ENCODE results near the gene COL5A3. TPM values are rescaled to one million over a fixed set of nuclear protein-coding genes. Genes with fewer than 3 reads are reported as not detected.

The COL5A3 gene
- total and polyA plus RNA-seq, 3 donors from 2014 or later: 5.5 to 7.6 (median 7.0) TPM

DNA sequence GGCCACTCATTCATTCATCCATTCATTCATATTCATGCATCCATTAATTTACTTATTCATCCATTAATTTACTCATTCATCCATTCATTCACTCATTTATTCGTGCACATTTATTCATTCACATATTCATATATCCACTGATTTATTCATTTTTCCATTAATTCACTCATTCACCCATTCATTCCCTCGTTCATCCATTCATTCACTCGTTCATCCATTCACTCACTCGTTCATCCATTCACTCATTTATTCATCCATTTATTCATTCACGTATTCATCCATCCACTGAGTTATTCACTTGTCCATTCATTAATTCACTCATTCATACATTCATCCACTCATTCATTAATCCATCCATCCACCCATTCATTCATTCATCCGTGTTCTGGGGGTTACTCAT lies 38.2 kb downstream of the COL5A3 start:
- Histone ChIP-seq H3K9me3 (no peaks in the 10 kb centered on the region), H3K27me3 (no peaks in the 10 kb centered on the region), H3K36me3 (ENCODE audit: low read depth, missing control alignments) (no peaks in the 10 kb centered on the region), H3K27ac (no peak overlapping the region), H3K4me1 (no peaks in the 10 kb centered on the region), H3K4me3 (no peak overlapping the region)
- 77 to 83% methylated on average over 6 of the region's 6 CpGs for WGBS, 2 donors
- intact Hi-C loops (cut with DNase I; ENCODE audit: low total_unique reads): no loop called here
- no peak for TF ChIP-seq POLR2A (IDR thresholded peaks at IDR 0.05)
- TF ChIP-seq, protein P1, sequence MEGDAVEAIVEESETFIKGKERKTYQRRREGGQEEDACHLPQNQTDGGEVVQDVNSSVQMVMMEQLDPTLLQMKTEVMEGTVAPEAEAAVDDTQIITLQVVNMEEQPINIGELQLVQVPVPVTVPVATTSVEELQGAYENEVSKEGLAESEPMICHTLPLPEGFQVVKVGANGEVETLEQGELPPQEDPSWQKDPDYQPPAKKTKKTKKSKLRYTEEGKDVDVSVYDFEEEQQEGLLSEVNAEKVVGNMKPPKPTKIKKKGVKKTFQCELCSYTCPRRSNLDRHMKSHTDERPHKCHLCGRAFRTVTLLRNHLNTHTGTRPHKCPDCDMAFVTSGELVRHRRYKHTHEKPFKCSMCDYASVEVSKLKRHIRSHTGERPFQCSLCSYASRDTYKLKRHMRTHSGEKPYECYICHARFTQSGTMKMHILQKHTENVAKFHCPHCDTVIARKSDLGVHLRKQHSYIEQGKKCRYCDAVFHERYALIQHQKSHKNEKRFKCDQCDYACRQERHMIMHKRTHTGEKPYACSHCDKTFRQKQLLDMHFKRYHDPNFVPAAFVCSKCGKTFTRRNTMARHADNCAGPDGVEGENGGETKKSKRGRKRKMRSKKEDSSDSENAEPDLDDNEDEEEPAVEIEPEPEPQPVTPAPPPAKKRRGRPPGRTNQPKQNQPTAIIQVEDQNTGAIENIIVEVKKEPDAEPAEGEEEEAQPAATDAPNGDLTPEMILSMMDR (IDR thresholded peaks at IDR 0.05): no peak
- no peak for DNase-seq

DNA sequence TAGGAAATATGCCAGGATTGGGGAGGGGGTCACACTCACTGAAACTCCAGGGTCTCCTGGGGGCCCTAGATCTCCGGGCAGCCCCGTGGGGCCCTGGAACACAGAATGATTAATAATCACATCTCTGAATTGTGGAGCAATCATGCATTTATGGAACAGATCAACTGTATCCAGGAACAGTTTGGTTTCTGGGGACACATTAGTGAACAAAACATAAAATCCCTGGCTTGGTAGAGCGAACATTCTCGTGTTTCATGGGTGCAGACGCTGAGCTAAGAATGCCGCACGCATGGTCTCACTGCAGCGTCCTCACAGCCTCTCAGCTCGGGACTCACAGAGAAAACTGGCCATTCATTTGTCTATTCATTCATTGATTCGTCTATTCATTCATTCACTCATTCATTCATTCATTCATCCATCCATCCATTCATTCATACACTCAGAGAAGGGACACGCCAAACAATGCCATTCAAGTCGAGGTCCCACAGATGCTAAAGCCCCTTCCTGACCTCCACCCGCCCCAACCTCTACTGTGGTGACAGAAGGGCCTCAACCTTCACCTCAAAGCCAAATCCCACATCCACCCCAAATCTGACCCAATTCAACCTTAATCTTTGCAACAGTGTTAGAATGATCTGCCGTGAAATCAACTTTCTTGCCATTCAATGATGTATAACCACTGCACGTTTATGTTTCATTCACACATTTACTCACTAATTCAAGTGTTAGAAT lies 39.0 kb downstream of the COL5A3 start:
- Histone ChIP-seq H3K4me1 (no peaks in the 10 kb centered on the region), H3K27ac (no peak overlapping the region), H3K4me3 (no peak overlapping the region), H3K27me3 (no peaks in the 10 kb centered on the region), H3K9me3 (no peaks in the 10 kb centered on the region), H3K36me3 (ENCODE audit: low read depth, missing control alignments) (no peaks in the 10 kb centered on the region)
- DNase-seq: no peak
- intact Hi-C loops (cut with DNase I; ENCODE audit: low total_unique reads): no loop called here
- TF ChIP-seq, protein P1 (IDR thresholded peaks at IDR 0.05): no peak
- no peak for TF ChIP-seq POLR2A (IDR thresholded peaks at IDR 0.05)
- 55 to 65% methylated on average over 15 of the region's 15 CpGs for WGBS, 2 donors

DNA sequence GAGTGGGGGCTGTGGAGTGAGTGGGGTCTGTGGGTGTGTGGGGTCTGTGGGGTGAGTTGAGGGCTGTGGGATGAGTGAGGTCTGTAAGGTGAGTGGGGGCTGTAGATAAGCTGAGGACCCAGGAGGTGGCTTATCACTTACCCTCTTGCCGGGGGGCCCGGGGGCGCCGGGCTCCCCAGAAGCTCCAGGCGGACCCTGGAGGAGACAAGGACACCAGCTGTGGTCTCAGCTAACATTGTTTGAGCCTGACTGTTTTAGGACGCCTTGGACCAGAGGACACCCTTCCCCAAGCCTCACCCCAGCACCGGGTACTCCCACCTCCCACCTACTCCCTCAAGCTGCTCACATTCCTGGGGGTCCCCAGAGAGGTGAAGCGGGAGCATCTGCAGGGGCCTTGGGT lies 39.8 kb downstream of the COL5A3 start:
- H3K4me1 ChIP-seq: no peaks in the 10 kb centered on the region
- H3K36me3 ChIP-seq (ENCODE audit: low read depth, missing control alignments): no peaks in the 10 kb centered on the region
- H3K27ac ChIP-seq: no peak overlapping the region
- TF ChIP-seq POLR2A (IDR thresholded peaks at IDR 0.05): no peak
- TF ChIP-seq, protein P1 (IDR thresholded peaks at IDR 0.05): no peak
- H3K4me3 ChIP-seq: no peak overlapping the region
- H3K9me3 ChIP-seq: no peaks in the 10 kb centered on the region
- intact Hi-C loops (cut with DNase I; ENCODE audit: low total_unique reads): no loop called here
- DNase-seq: no peak
- 77 to 79% methylated on average over 8 of the region's 8 CpGs for WGBS, 2 donors
- H3K27me3 ChIP-seq: no peaks in the 10 kb centered on the region

DNA sequence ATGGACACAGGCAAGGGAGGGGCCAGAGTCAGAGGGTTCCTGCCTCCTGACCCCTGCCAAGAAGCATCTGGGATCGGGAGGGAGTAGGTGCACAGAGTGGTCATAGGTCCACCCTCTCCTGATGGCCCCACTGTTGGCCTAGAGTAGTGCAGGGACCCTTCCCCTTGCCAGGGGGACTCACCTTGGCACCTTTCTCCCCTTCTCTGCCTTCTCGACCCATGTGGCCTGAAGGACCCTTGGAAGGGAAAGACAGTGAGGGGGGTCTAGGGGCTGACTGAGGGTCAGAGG lies 40.7 kb downstream of the COL5A3 start:
- Histone ChIP-seq H3K4me1 (no peaks in the 10 kb centered on the region), H3K4me3 (no peak overlapping the region), H3K36me3 (ENCODE audit: low read depth, missing control alignments) (no peaks in the 10 kb centered on the region), H3K9me3 (no peaks in the 10 kb centered on the region), H3K27me3 (no peaks in the 10 kb centered on the region), H3K27ac (no peak overlapping the region)
- intact Hi-C loops (cut with DNase I; ENCODE audit: low total_unique reads): no loop called here
- DNase-seq: no peak
- no peak for TF ChIP-seq POLR2A (IDR thresholded peaks at IDR 0.05)
- TF ChIP-seq, protein P1 (IDR thresholded peaks at IDR 0.05): no peak
- 33 to 94% methylated on average over 1 to 2 of the region's 2 CpGs for WGBS, 2 donors

All from testis (tissue), 3 donors.